IMR-90 (cell line): ENCODE measurements around the gene HRAS. TPM values are rescaled to one million over a fixed set of nuclear protein-coding genes. Genes with fewer than 3 reads are reported as not detected.

Source experiments
- ATAC-seq: fragments of 200-7000 bp; cut with Tn5 transposase; 2 replicates; pipeline ENCODE4 v1.9.1; 2020; ENCODE audit warnings: low read depth, mild to moderate bottlenecking, moderate library complexity
- BruUV-seq: library from RNA; stranded (reverse); fragments of 400-500 nt; replicated peaks from 2 replicates; lab custom pipeline; 2021; lab: Mats Ljungman, UMichigan
- CTCF ChIA-PET: fragments of 300-600 bp; formaldehyde crosslinking; extraction: SDS; loops from one replicate; lab custom pipeline; 2021; ENCODE audit warnings: antibody characterized with exemption; lab: Yijun Ruan, JAX
- POLR2A ChIA-PET: fragments of 300-600 bp; sonication (Branson Sonifier 250); formaldehyde crosslinking; loops from one replicate; lab custom pipeline; 2022; ENCODE audit warnings: antibody characterized with exemption; ENCODE audit not compliant: unreplicated experiment; lab: Charles Lee
- DNase-seq: peaks from one replicate; pipeline ENCODE4 v3.0.0; 2013
- H2AFZ ChIP-seq: replicated peaks from 2 replicates; pipeline ENCODE3; 2013; ENCODE audit warnings: low read length, mild to moderate bottlenecking; ENCODE audit not compliant: poor library complexity
- H2AK5ac ChIP-seq: 2 replicates; pipeline ENCODE4 v1.6.1; 2013; ENCODE audit warnings: low read depth, low read length, inconsistent platforms
- H2AK9ac ChIP-seq: replicated peaks from 2 replicates; pipeline ENCODE3; 2013; ENCODE audit warnings: mild to moderate bottlenecking, low read depth, low read length, moderate library complexity; ENCODE audit not compliant: poor library complexity
- H2BK120ac ChIP-seq: 2 replicates; pipeline ENCODE4 v1.6.1; 2013; ENCODE audit warnings: low read depth, low read length, inconsistent platforms
- H2BK15ac ChIP-seq: 3 replicates; pipeline ENCODE4 v1.6.1; 2013; ENCODE audit warnings: low read depth, low read length, inconsistent platforms
- H2BK20ac ChIP-seq: 2 replicates; pipeline ENCODE4 v1.6.1; 2013; ENCODE audit warnings: low read depth, mild to moderate bottlenecking, inconsistent platforms, low read length, moderate library complexity
- H2BK5ac ChIP-seq: 2 replicates; pipeline ENCODE4 v1.6.1; 2013; ENCODE audit warnings: mild to moderate bottlenecking, low read depth, low read length, inconsistent platforms; ENCODE audit not compliant: poor library complexity, severe bottlenecking
- H3K14ac ChIP-seq: replicated peaks from 2 replicates; pipeline ENCODE4 v1.6.1; 2013; ENCODE audit warnings: low read depth, low read length, inconsistent platforms
- H3K18ac ChIP-seq: 2 replicates; pipeline ENCODE4 v1.6.1; 2013; ENCODE audit warnings: low read depth, low read length, control low read depth
- H3K23ac ChIP-seq: 2 replicates; pipeline ENCODE4 v1.6.1; 2013; ENCODE audit warnings: low read depth, low read length, inconsistent platforms
- H3K27ac ChIP-seq: 2 replicates; pipeline ENCODE4 v1.5.1; 2013; ENCODE audit warnings: mild to moderate bottlenecking, control low read depth, low read length; ENCODE audit not compliant: insufficient read depth
- H3K27me3 ChIP-seq: 2 replicates; pipeline ENCODE4 v1.6.1; 2013; ENCODE audit warnings: low read length; ENCODE audit not compliant: control insufficient read depth, insufficient read depth
- H3K36me3 ChIP-seq: 2 replicates; pipeline ENCODE4 v1.6.1; 2013; ENCODE audit warnings: low read length, mixed read lengths; ENCODE audit not compliant: control insufficient read depth, insufficient read depth
- H3K4ac ChIP-seq: 2 replicates; pipeline ENCODE4 v1.6.1; 2013; ENCODE audit warnings: low read depth, low read length, inconsistent platforms
- H3K4me1 ChIP-seq: 2 replicates; pipeline ENCODE4 v1.6.1; 2013; ENCODE audit warnings: low read length, mixed read lengths; ENCODE audit not compliant: control insufficient read depth, insufficient read depth
- H3K4me2 ChIP-seq: 2 replicates; pipeline ENCODE4 v1.6.1; 2013; ENCODE audit warnings: low read depth, mild to moderate bottlenecking, control low read depth, low read length, moderate library complexity
- H3K4me3 ChIP-seq: 2 replicates; pipeline ENCODE4 v1.5.1; 2013; ENCODE audit warnings: low read depth, mild to moderate bottlenecking, control low read depth, low read length, moderate library complexity; ENCODE audit not compliant: insufficient read depth
- H3K56ac ChIP-seq: 2 replicates; pipeline ENCODE4 v1.6.1; 2013; ENCODE audit warnings: low read length, inconsistent platforms; ENCODE audit not compliant: insufficient read depth; ENCODE audit errors: extremely low read depth
- H3K79me1 ChIP-seq, 2 experiments: 2 replicates each; pipeline ENCODE4 v1.6.1; 2013; ENCODE audit warnings: low read length in 2 of 2, inconsistent platforms in 1 of 2, low read depth in 1 of 2
- H3K9ac ChIP-seq: 2 replicates; pipeline ENCODE4 v1.6.1; 2013; ENCODE audit warnings: low read depth, low read length, control low read depth
- H3K9me1 ChIP-seq: 2 replicates; pipeline ENCODE4 v1.6.1; 2013; ENCODE audit warnings: low read length, inconsistent platforms; ENCODE audit not compliant: insufficient read depth
- H3K9me3 ChIP-seq: 2 replicates; pipeline ENCODE4 v1.6.1; 2013; ENCODE audit warnings: low read length; ENCODE audit not compliant: control insufficient read depth, insufficient read depth
- H4K20me1 ChIP-seq: 2 replicates; pipeline ENCODE4 v1.6.1; 2013; ENCODE audit warnings: low read length, inconsistent platforms; ENCODE audit not compliant: insufficient read depth
- H4K5ac ChIP-seq: 2 replicates; pipeline ENCODE4 v1.6.1; 2013; ENCODE audit warnings: mild to moderate bottlenecking, low read depth, low read length, control low read depth
- H4K8ac ChIP-seq, 2 experiments: 2 replicates each; pipeline ENCODE4 v1.6.1; 2013; ENCODE audit warnings: low read depth in 2 of 2, low read length in 2 of 2, control low read depth in 1 of 2, inconsistent platforms in 1 of 2
- H4K91ac ChIP-seq: 2 replicates; pipeline ENCODE4 v1.6.1; 2013; ENCODE audit warnings: low read depth, low read length, inconsistent platforms; ENCODE audit not compliant: insufficient read depth
- BHLHE40 ChIP-seq: fragments of 150-350 bp; IDR thresholded peaks from 2 replicates; pipeline ENCODE4 v1.6.1; 2016; ENCODE audit warnings: mild to moderate bottlenecking, low read depth, low read length
- CEBPB ChIP-seq: IDR thresholded peaks from 2 replicates; pipeline ENCODE4 v1.6.1; 2012; ENCODE audit warnings: low read depth, low read length, improper control_type of control experiment
- CTCF ChIP-seq: conservative IDR thresholded peaks from 2 replicates; pipeline ENCODE4 v1.5.1; 2012; ENCODE audit warnings: mild to moderate bottlenecking, low read depth, low read length, improper control_type of control experiment
- FOS ChIP-seq: fragments of 150-350 bp; IDR thresholded peaks from 2 replicates; pipeline ENCODE4 v1.6.1; 2016; ENCODE audit warnings: low read depth, low read length
- MAFK ChIP-seq: IDR thresholded peaks from 2 replicates; pipeline ENCODE4 v1.6.1; 2012; ENCODE audit warnings: low read depth, low read length, improper control_type of control experiment
- MAZ ChIP-seq: IDR thresholded peaks from 2 replicates; pipeline ENCODE4 v1.6.1; 2012; ENCODE audit warnings: low read depth, mild to moderate bottlenecking, low read length, improper control_type of control experiment, moderate library complexity, borderline replicate concordance
- MXI1 ChIP-seq: IDR thresholded peaks from 2 replicates; pipeline ENCODE4 v1.6.1; 2012; ENCODE audit warnings: low read depth, mild to moderate bottlenecking, low read length, moderate library complexity, borderline replicate concordance
- NFE2L2 ChIP-seq: fragments of 150-350 bp; IDR thresholded peaks from 2 replicates; pipeline ENCODE4 v1.6.1; 2016; ENCODE audit warnings: low read depth, mild to moderate bottlenecking, low read length
- POLR2A ChIP-seq: IDR thresholded peaks from 2 replicates; pipeline ENCODE4 v1.6.1; 2012; ENCODE audit warnings: mild to moderate bottlenecking, low read depth, low read length
- RAD21 ChIP-seq: IDR thresholded peaks from 2 replicates; pipeline ENCODE4 v1.6.1; 2012; ENCODE audit warnings: low read length, improper control_type of control experiment
- RCOR1 ChIP-seq: IDR thresholded peaks from 2 replicates; pipeline ENCODE4 v1.6.1; 2012; ENCODE audit warnings: mild to moderate bottlenecking, low read length, improper control_type of control experiment; ENCODE audit not compliant: insufficient replicate concordance
- RFX5 ChIP-seq: IDR thresholded peaks from 2 replicates; pipeline ENCODE4 v1.8.0; 2012; ENCODE audit warnings: low read depth, mild to moderate bottlenecking, low read length, moderate library complexity
- USF2 ChIP-seq: fragments of 150-350 bp; IDR thresholded peaks from 2 replicates; pipeline ENCODE4 v1.6.1; 2017; ENCODE audit warnings: mild to moderate bottlenecking, antibody characterized with exemption, low read length, low read depth
- WGBS, 2 experiments: methylation state at CpG; one replicate each; pipeline versions ENCODE4 v1.1.5 to v1.1.7; 2013; ENCODE audit warnings: missing lambda C conversion rate in 2 of 2; ENCODE audit not compliant: insufficient read length in 1 of 2; ENCODE audit errors: extremely low coverage in 2 of 2; 5-methylcytosine and 5-hydroxymethylcytosine counted together
- dilution Hi-C: fragments of 300-500 bp; cut with HindIII; formaldehyde crosslinking; loops from one replicate; pipeline ENCODE4 v1.14.3; 2018; ENCODE audit warnings: low sequenced_read_pairs; ENCODE audit not compliant: unreplicated experiment
- in situ Hi-C: fragments of 300-500 bp; cut with MboI; formaldehyde crosslinking; loops from 3 replicates; pipeline ENCODE4 v1.14.3; 2019; ENCODE audit warnings: low sequenced_read_pairs, inconsistent platforms, mixed read lengths
- intact Hi-C: fragments of 100-400 bp; cut with micrococcal nuclease; formaldehyde crosslinking; loops from 2 replicates; pipeline ENCODE4 v1.10.0; 2022
- polyA plus RNA-seq, 3 experiments: library from polyadenylated mRNA; depleted of rRNA; stranded (reverse); fragments of >200 nt; gene quantifications; 2 replicates each; pipeline ENCODE4 v1.2.3, GENCODE V29; 2012; ENCODE audit warnings: low replicate concordance in 1 of 3
- total RNA-seq: library from RNA; depleted of rRNA; stranded (reverse); fragments of >200 nt; gene quantifications from 2 replicates; pipeline ENCODE4 v1.2.3, GENCODE V29; 2012

HRAS gene
- total and polyA plus RNA-seq, 2 of the 4 experiments (the other 2 are of a cell fraction), result 108 to 123 TPM

- H4K8ac ChIP-seq, result no peak overlapping the region
- dilution Hi-C loops, result no loop called here
- TF ChIP-seq FOS, result no peak
- no peak for TF ChIP-seq RAD21
- TF ChIP-seq NFE2L2, result no peak
- TF ChIP-seq POLR2A, result no peak
- TF ChIP-seq CTCF, result no peak
- no peak for TF ChIP-seq MAFK
- TF ChIP-seq RCOR1, result no peak
- no peak for TF ChIP-seq RFX5
- no peak for TF ChIP-seq MXI1
- no peak for TF ChIP-seq USF2
- TF ChIP-seq BHLHE40, result no peak
- no peak for TF ChIP-seq MAZ
- no peak for TF ChIP-seq CEBPB
- no peak overlapping the region for H3K9ac ChIP-seq
- H3K79me1 ChIP-seq, result peaks cover 7 to 12% of the 10 kb centered on the region in 2 experiments; a peak in 3 of 4 replicates
- no peak overlapping the region for H2AFZ ChIP-seq
- no TSS peak for BruUV-seq
- no peaks in the 10 kb centered on the region for H3K9me3 ChIP-seq
- DNase-seq (no peak), ATAC-seq (no peak)
- no peak overlapping the region for H3K4ac ChIP-seq
- H4K20me1 ChIP-seq, result peaks cover 9% of the 10 kb centered on the region
- H3K36me3 ChIP-seq, result no peaks in the 10 kb centered on the region
- no peak overlapping the region for H3K4me3 ChIP-seq
- WGBS, 2 experiments, result 81% methylated on average over 8 of the region's 15 CpGs; no CpG with 5 or more reads in 1 of the 2 experiments
- no peak overlapping the region for H2AK5ac ChIP-seq
- CTCF ChIA-PET, result no interaction called here
- H3K27me3 ChIP-seq, result peaks cover 45% of the 10 kb centered on the region
- H3K4me2 ChIP-seq, result no peak overlapping the region
- intact Hi-C loops, result loop anchor here (10.0 kb wide), 1 partner anchor 166 kb away; no protein-coding TSS in a partner anchor
- no peak overlapping the region for H2BK15ac ChIP-seq
- peak overlapping the region; percentile 9 for H2AK9ac ChIP-seq
- no peak overlapping the region for H2BK5ac ChIP-seq
- no peak overlapping the region for H3K56ac ChIP-seq
- no peak overlapping the region for H4K5ac ChIP-seq
- no peak overlapping the region for H3K18ac ChIP-seq
- H3K9me1 ChIP-seq, result peaks cover 5% of the 10 kb centered on the region; the same call in 1 of the 2 replicates
- H3K4me1 ChIP-seq, result peaks cover 12% of the 10 kb centered on the region
- POLR2A ChIA-PET, result no interaction called here
- in situ Hi-C loops, result no loop called here
- no peak overlapping the region for H3K14ac ChIP-seq
- no peak overlapping the region for H4K91ac ChIP-seq
- H3K27ac ChIP-seq, result no peak overlapping the region
- H3K23ac ChIP-seq, result no peak overlapping the region
- no peak overlapping the region for H2BK20ac ChIP-seq
- H2BK120ac ChIP-seq, result no peak overlapping the region
Measured at GRCh38 chr11:559020-559620, 23.7 kb upstream of the HRAS start.
